ENCODE measurements around the gene LGI4. TPM values are rescaled to one million over a fixed set of nuclear protein-coding genes. Genes with fewer than 3 reads are reported as not detected.
"Not testable (repeated sequence)": the region's sequence is repeated elsewhere in the genome, so short reads cannot be mapped to it uniquely, and the experiment has no call there.

Gene LGI4
- total and polyA plus RNA-seq, 4 donors, result 0.18 to 1.5 (median 1.1) TPM

- peaks cover 2 to 15% (median 11%) of the 10 kb centered on the region in 4 donors for H3K4me1 ChIP-seq (ENCODE audit: control insufficient read depth in 4 of 4, insufficient read depth in 4 of 4, low read length in 3 of 4)
- not testable (repeated sequence) for H3K27ac ChIP-seq (ENCODE audit: low read depth in 1 of 2, low read length in 2 of 2); H3K9ac ChIP-seq (ENCODE audit: low read depth in 1 of 2, low read length in 2 of 2); H3K27me3 ChIP-seq (ENCODE audit: control insufficient read depth in 4 of 4, insufficient read depth in 4 of 4, low read length in 3 of 4); H3K9me3 ChIP-seq (ENCODE audit: control insufficient read depth in 4 of 4, low read length in 3 of 4); H3K36me3 ChIP-seq (ENCODE audit: control insufficient read depth in 4 of 4, insufficient read depth in 3 of 4, low read depth in 1 of 4, low read length in 3 of 4); H3K4me3 ChIP-seq (ENCODE audit: low read depth in 1 of 3, low read length in 3 of 3); DNase-seq (ENCODE audit: low spot score)
- WGBS, result 94% methylated on average over 10 of the region's 10 CpGs
Observed at GRCh38 chr19:35101949-35102348, 32.9 kb downstream of the LGI4 start.

GRCh38 chr19:35100588-35101533, 34.0 kb downstream of the LGI4 start:
- H3K27me3 ChIP-seq (ENCODE audit: control insufficient read depth in 4 of 4, insufficient read depth in 4 of 4, low read length in 3 of 4), result no peaks in the 10 kb centered on the region
- no peak for DNase-seq (ENCODE audit: low spot score)
- H3K4me1 ChIP-seq (ENCODE audit: control insufficient read depth in 4 of 4, insufficient read depth in 4 of 4, low read length in 3 of 4), result peaks cover 2 to 15% (median 11%) of the 10 kb centered on the region in 4 donors
- no peak overlapping the region for H3K9ac ChIP-seq (ENCODE audit: low read depth in 1 of 2, low read length in 2 of 2)
- no peaks in the 10 kb centered on the region for H3K36me3 ChIP-seq (ENCODE audit: control insufficient read depth in 4 of 4, insufficient read depth in 3 of 4, low read depth in 1 of 4, low read length in 3 of 4)
- 87% methylated on average over 16 of the region's 16 CpGs for WGBS
- H3K9me3 ChIP-seq (ENCODE audit: control insufficient read depth in 4 of 4, low read length in 3 of 4), result no peaks in the 10 kb centered on the region
- H3K27ac ChIP-seq (ENCODE audit: low read depth in 1 of 2, low read length in 2 of 2), result no peak overlapping the region
- TF ChIP-seq JUND (IDR thresholded peaks at IDR 0.05) (no peak), GABPA (IDR thresholded peaks at IDR 0.05 in 1 of 2, conservative IDR thresholded peaks at IDR 0.05 in 1 of 2) (no peak), TAF1 (conservative IDR thresholded peaks at IDR 0.05) (no peak), HNF4G (IDR thresholded peaks at IDR 0.05) (no peak), MAX (IDR thresholded peaks at IDR 0.05) (no peak), RAD21 (IDR thresholded peaks at IDR 0.05) (no peak), NR2F2 (IDR thresholded peaks at IDR 0.05) (no peak), YY1 (IDR thresholded peaks at IDR 0.05) (no peak), FOXA2 (IDR thresholded peaks at IDR 0.05) (no peak), EGR1 (IDR thresholded peaks at IDR 0.05; ENCODE audit: low read depth in 2 of 2) (no peak), ATF3 (IDR thresholded peaks at IDR 0.05) (no peak), RXRA (IDR thresholded peaks at IDR 0.05) (no peak)
- no peak overlapping the region for H3K4me3 ChIP-seq (ENCODE audit: low read depth in 1 of 3, low read length in 3 of 3)

GRCh38 chr19:35099897-35100275, 35.0 kb downstream of the LGI4 start:
- H3K27ac ChIP-seq (ENCODE audit: low read depth in 1 of 2, low read length in 2 of 2), result no peak overlapping the region
- no peaks in the 10 kb centered on the region for H3K9me3 ChIP-seq (ENCODE audit: control insufficient read depth in 4 of 4, low read length in 3 of 4)
- WGBS, result 97% methylated on average over 13 of the region's 13 CpGs
- no peak for TF ChIP-seq JUND (IDR thresholded peaks at IDR 0.05)
- no peak for TF ChIP-seq ATF3 (IDR thresholded peaks at IDR 0.05)
- no peak for TF ChIP-seq SP1 (IDR thresholded peaks at IDR 0.05)
- no peak for TF ChIP-seq RAD21 (IDR thresholded peaks at IDR 0.05)
- TF ChIP-seq HNF4A (conservative IDR thresholded peaks at IDR 0.05), result no peak
- no peak for TF ChIP-seq FOXA1 (IDR thresholded peaks at IDR 0.05)
- TF ChIP-seq EGR1 (IDR thresholded peaks at IDR 0.05; ENCODE audit: low read depth in 2 of 2), result no peak
- no peak for TF ChIP-seq YY1 (IDR thresholded peaks at IDR 0.05)
- no peak for TF ChIP-seq FOXA2 (IDR thresholded peaks at IDR 0.05)
- TF ChIP-seq CTCF (IDR thresholded peaks at IDR 0.05; ENCODE audit: low read depth, low read length, missing input control), result no peak
- TF ChIP-seq MAX (IDR thresholded peaks at IDR 0.05), result no peak
- TF ChIP-seq NR2F2 (IDR thresholded peaks at IDR 0.05), result no peak
- TF ChIP-seq ZBTB33 (IDR thresholded peaks at IDR 0.05), result no peak
- TF ChIP-seq HNF4G (IDR thresholded peaks at IDR 0.05), result no peak
- no peak for TF ChIP-seq RXRA (IDR thresholded peaks at IDR 0.05)
- TF ChIP-seq TAF1 (conservative IDR thresholded peaks at IDR 0.05), result no peak
- TF ChIP-seq GABPA (IDR thresholded peaks at IDR 0.05 in 1 of 2, conservative IDR thresholded peaks at IDR 0.05 in 1 of 2), result no peak

More at GRCh38 chr19:35099897-35100275, 35.0 kb downstream of the LGI4 start:
- Histone ChIP-seq H3K27me3 (ENCODE audit: control insufficient read depth in 4 of 4, insufficient read depth in 4 of 4, low read length in 3 of 4) (no peaks in the 10 kb centered on the region), H3K4me1 (ENCODE audit: control insufficient read depth in 4 of 4, insufficient read depth in 4 of 4, low read length in 3 of 4) (peaks cover 2 to 15% (median 11%) of the 10 kb centered on the region in 4 donors), H3K9ac (ENCODE audit: low read depth in 1 of 2, low read length in 2 of 2) (no peak overlapping the region), H3K4me3 (ENCODE audit: low read depth in 1 of 3, low read length in 3 of 3) (no peak overlapping the region), H3K36me3 (ENCODE audit: control insufficient read depth in 4 of 4, insufficient read depth in 3 of 4, low read depth in 1 of 4, low read length in 3 of 4) (no peaks in the 10 kb centered on the region)
- DNase-seq (ENCODE audit: low spot score), result no peak
